B cell (primary cell): ENCODE measurements around the gene JUP. TPM values are rescaled to one million over a fixed set of nuclear protein-coding genes. Genes with fewer than 3 reads are reported as not detected.
A peak's percentile ranks its signal among the peaks of the same experiment; 100 is the strongest.

Experiments used
- ATAC-seq: fragments of 200-7000 bp; cut with Tn5 transposase; one replicate; pipeline ENCODE4 v1.10.0; 2021; ENCODE audit warnings: low read depth, mild to moderate bottlenecking, moderate number of reproducible peaks, moderate library complexity
- CTCF ChIA-PET: fragments of 350-600 bp; sonication (Branson Sonifier 250); formaldehyde crosslinking; loops from one replicate; lab custom pipeline; 2021; ENCODE audit warnings: antibody characterized with exemption, inconsistent platforms; lab: Charles Lee
- POLR2A ChIA-PET: fragments of 350-600 bp; sonication (Branson Sonifier 250); formaldehyde crosslinking; loops from one replicate; lab custom pipeline; 2021; ENCODE audit warnings: antibody characterized with exemption; lab: Charles Lee
- DNase-seq: peaks from one replicate; pipeline ENCODE4 v3.0.0; 2013
- H2AFZ ChIP-seq: 2 replicates; pipeline ENCODE4 v1.6.1; 2012; ENCODE audit warnings: mild to moderate bottlenecking, low read depth, low read length; ENCODE audit not compliant: insufficient read depth, poor library complexity, severe bottlenecking
- H3K27ac ChIP-seq, 2 donors: 1 replicate in 1 of 2; 2 replicates in 1 of 2; pipeline ENCODE4 v1.5.1; 2012 to 2013; ENCODE audit warnings: low read length in 2 of 2, mild to moderate bottlenecking in 2 of 2, moderate library complexity in 1 of 2
- H3K27me3 ChIP-seq, 4 experiments: fragments of 200-600 bp in 1 of 4; sonication (generic) in 1 of 4; replicated peaks in 1 of 4; 1 replicate in 2 of 4; 2 replicates in 2 of 4; pipeline versions ENCODE4 v1.6.1 to v1.7.0; 2013 to 2016; ENCODE audit warnings: low read length in 3 of 4, mild to moderate bottlenecking in 2 of 4, mixed read lengths in 1 of 4, moderate library complexity in 1 of 4; ENCODE audit not compliant: insufficient read depth in 4 of 4, control insufficient read depth in 3 of 4; ENCODE audit errors: control extremely low read depth in 1 of 4
- H3K36me3 ChIP-seq, 2 experiments: replicated peaks in 1 of 2; 1 replicate in 1 of 2; 2 replicates in 1 of 2; pipeline versions ENCODE4 v1.6.1 to v1.7.1; 2013; ENCODE audit warnings: low read length in 1 of 2; ENCODE audit not compliant: insufficient read depth in 2 of 2, control insufficient read depth in 1 of 2; ENCODE audit errors: control extremely low read depth in 1 of 2, extremely low read depth in 1 of 2
- H3K4me1 ChIP-seq, 2 donors: fragments of 200-600 bp in 1 of 2; sonication (generic) in 1 of 2; 1 replicate in 1 of 2; 2 replicates in 1 of 2; pipeline versions ENCODE4 v1.5.1 to v1.6.1; 2013 to 2017; ENCODE audit warnings: low read length in 2 of 2; ENCODE audit not compliant: control insufficient read depth in 2 of 2, insufficient read depth in 2 of 2
- H3K4me2 ChIP-seq: replicated peaks from 2 replicates; pipeline ENCODE3; 2012; ENCODE audit warnings: mild to moderate bottlenecking, low read depth, low read length; ENCODE audit not compliant: poor library complexity, severe bottlenecking
- H3K4me3 ChIP-seq, 5 experiments: fragments of 200-600 bp in 1 of 5; sonication (generic) in 1 of 5; 1 replicate in 3 of 5; 2 replicates in 2 of 5; pipeline versions ENCODE4 v1.5.1 to v1.7.0; 2011 to 2016; ENCODE audit warnings: low read length in 4 of 5, mild to moderate bottlenecking in 4 of 5, low read depth in 2 of 5, control low read depth in 1 of 5, moderate library complexity in 1 of 5; ENCODE audit not compliant: insufficient read depth in 1 of 5; ENCODE audit errors: control extremely low read depth in 1 of 5, extremely low read depth in 1 of 5
- H3K79me2 ChIP-seq: fragments of 200-600 bp; sonication (generic); one replicate; pipeline ENCODE4 v1.6.0; 2016; ENCODE audit warnings: low read length; ENCODE audit not compliant: control insufficient read depth, insufficient read depth
- H3K9ac ChIP-seq: fragments of 200-600 bp; sonication (generic); 2 replicates; pipeline ENCODE4 v1.6.1; 2017; ENCODE audit warnings: mild to moderate bottlenecking, low read length, moderate library complexity
- H3K9me3 ChIP-seq, 3 donors: one replicate each; pipeline versions ENCODE4 v1.6.1 to v1.7.1; 2013; ENCODE audit warnings: low read length in 2 of 3; ENCODE audit not compliant: control insufficient read depth in 2 of 3, insufficient read depth in 1 of 3; ENCODE audit errors: control extremely low read depth in 1 of 3
- H4K20me1 ChIP-seq: 2 replicates; pipeline ENCODE4 v1.6.0; 2012; ENCODE audit warnings: mild to moderate bottlenecking, low read length; ENCODE audit not compliant: insufficient read depth, control insufficient read depth, poor library complexity, severe bottlenecking
- H3K27ac Mint-ChIP-seq: one replicate; pipeline ENCODE4 v1.8.0; 2021; ENCODE audit warnings: mixed read lengths
- H3K27me3 Mint-ChIP-seq: one replicate; pipeline ENCODE4 v1.8.0; 2021; ENCODE audit warnings: mixed read lengths
- H3K4me1 Mint-ChIP-seq: one replicate; pipeline ENCODE4 v1.8.0; 2021; ENCODE audit warnings: mixed read lengths
- H3K4me3 Mint-ChIP-seq: one replicate; pipeline ENCODE4 v1.8.0; 2021; ENCODE audit warnings: mixed read lengths
- H3K9me3 Mint-ChIP-seq: one replicate; pipeline ENCODE4 v1.8.0; 2022; ENCODE audit warnings: mixed read lengths; ENCODE audit not compliant: insufficient read depth
- CTCF ChIP-seq: fragments of 200-600 bp; IDR thresholded peaks from one replicate; pipeline ENCODE4 v1.8.0; 2022; ENCODE audit warnings: antibody characterized with exemption, mild to moderate bottlenecking
- EZH2 ChIP-seq: IDR thresholded peaks from 2 replicates; pipeline ENCODE4 v1.6.1; 2012; ENCODE audit warnings: borderline replicate concordance, low read depth, mild to moderate bottlenecking, moderate library complexity, low read length; ENCODE audit not compliant: insufficient read depth, poor library complexity, severe bottlenecking
- WGBS: methylation state at CpG from one replicate; pipeline ENCODE4 v1.1.5; 2013; ENCODE audit warnings: missing lambda C conversion rate; ENCODE audit not compliant: insufficient coverage; 5-methylcytosine and 5-hydroxymethylcytosine counted together
- intact Hi-C: fragments of 100-400 bp; cut with micrococcal nuclease; formaldehyde crosslinking; loops from one replicate; pipeline ENCODE4 v1.10.0; 2022
- polyA plus RNA-seq: library from polyadenylated mRNA; depleted of rRNA; stranded (reverse); fragments of >200 nt; gene quantifications from 2 replicates; pipeline ENCODE4 v1.2.3, GENCODE V29; 2012
- total RNA-seq, 2 donors: library from RNA; stranded (reverse); fragments of 120-200 nt in 1 of 2; gene quantifications; 1 replicate in 1 of 2; 2 replicates in 1 of 2; pipeline versions ENCODE4 v1.2.3 to v1.2.4, GENCODE V29; 2013 to 2022

The JUP gene
- total and polyA plus RNA-seq, 2 donors (not counting 1 experiment from before 2014, with no cell fraction given), result 62.9 to 63.3 TPM

- ChIA-PET POLR2A (no interaction called here), CTCF (interaction anchor here (0.7 kb wide), 1 partner anchor 216 kb away, joined by 5 read pairs; no protein-coding TSS in a partner anchor)
- peaks cover 6% of the 10 kb centered on the region for H3K27me3 Mint-ChIP-seq
- Histone ChIP-seq H3K4me2 (no peak overlapping the region), H2AFZ (no peak overlapping the region), H3K9ac (no peak overlapping the region), H3K27ac (no peak overlapping the region), H3K36me3 (no peaks in the 10 kb centered on the region), H3K9me3 (no peaks in the 10 kb centered on the region), H3K27me3 (peaks cover 0 to 10% (median 0%) of the 10 kb centered on the region in 4 experiments), H3K79me2 (no peaks in the 10 kb centered on the region), H3K4me3 (no peak overlapping the region), H3K4me1 (peaks cover 0 to 7% of the 10 kb centered on the region in 2 donors), H4K20me1 (no peaks in the 10 kb centered on the region)
- ATAC-seq (no peak), DNase-seq (peak; percentile 9)
- intact Hi-C loops, result no loop called here
- TF ChIP-seq EZH2 (no peak), CTCF (no peak)
- no peaks in the 10 kb centered on the region for H3K4me1 Mint-ChIP-seq
- 93% methylated on average over 7 of the region's 12 CpGs for WGBS
- no peaks in the 10 kb centered on the region for H3K9me3 Mint-ChIP-seq
- no peak overlapping the region for H3K4me3 Mint-ChIP-seq
- no peak overlapping the region for H3K27ac Mint-ChIP-seq
Observed at GRCh38 chr17:41723801-41724475, 62.6 kb downstream of the JUP start.

- no peak for ATAC-seq
- intact Hi-C loops, result no loop called here
Observed at GRCh38 chr17:41722231-41722630, 64.3 kb downstream of the JUP start.

More at GRCh38 chr17:41722231-41722630, 64.3 kb downstream of the JUP start:
- no peak overlapping the region for H3K4me3 Mint-ChIP-seq
- no peak for DNase-seq
- ChIA-PET POLR2A (interaction anchor here (0.6 kb wide), 1 partner anchor 428 kb away, joined by 3 read pairs; no protein-coding TSS in a partner anchor), CTCF (interaction anchor here (0.5 to 1.2 kb wide), 4 partner anchors 22 to 747 kb away, joined by 3 to 5 read pairs (median 3); no protein-coding TSS in a partner anchor)
- H3K36me3 ChIP-seq, result no peaks in the 10 kb centered on the region
- no peak overlapping the region for H3K4me2 ChIP-seq
- H3K27me3 ChIP-seq, result peaks cover 0 to 7% (median 0%) of the 10 kb centered on the region in 4 experiments
- H3K27ac ChIP-seq, result no peak overlapping the region
- peaks cover 6% of the 10 kb centered on the region for H3K27me3 Mint-ChIP-seq
- H2AFZ ChIP-seq, result no peak overlapping the region
- H3K4me1 Mint-ChIP-seq, result no peaks in the 10 kb centered on the region
- no peaks in the 10 kb centered on the region for H4K20me1 ChIP-seq
- H3K4me1 ChIP-seq, result no peaks in the 10 kb centered on the region
- WGBS, result 87% methylated on average over 4 of the region's 7 CpGs
- no peaks in the 10 kb centered on the region for H3K79me2 ChIP-seq
- no peak for TF ChIP-seq EZH2
- TF ChIP-seq CTCF, result no peak
- H3K9me3 ChIP-seq, result no peaks in the 10 kb centered on the region
- H3K9ac ChIP-seq, result no peak overlapping the region
- H3K4me3 ChIP-seq, result no peak overlapping the region
- H3K9me3 Mint-ChIP-seq, result no peaks in the 10 kb centered on the region
- no peak overlapping the region for H3K27ac Mint-ChIP-seq
